Activated CD8-positive, alpha-beta T cell treated with anti-CD3 and anti-CD28 coated beads for 36 hours (primary cell): ENCODE measurements around the gene RNF207. TPM values are rescaled to one million over a fixed set of nuclear protein-coding genes. Genes with fewer than 3 reads are reported as not detected.

ENCODE experiments used
- ATAC-seq: fragments of 200-7000 bp; cut with Tn5 transposase; one replicate; pipeline ENCODE4 v1.10.0; 2021; ENCODE audit warnings: mild to moderate bottlenecking, moderate library complexity
- CTCF ChIA-PET: fragments of 350-600 bp; sonication (Branson Sonifier 250); formaldehyde crosslinking; loops from one replicate; lab custom pipeline; 2021; ENCODE audit warnings: antibody characterized with exemption; lab: Charles Lee
- POLR2A ChIA-PET: fragments of 350-600 bp; sonication (Branson Sonifier 250); formaldehyde crosslinking; loops from one replicate; lab custom pipeline; 2021; ENCODE audit warnings: antibody characterized with exemption; lab: Charles Lee
- DNase-seq: peaks from one replicate; pipeline ENCODE4 v3.0.0-alpha.2; 2020
- H3K27ac Mint-ChIP-seq: one replicate; pipeline ENCODE4 v1.8.0; 2021; ENCODE audit warnings: mild to moderate bottlenecking, mixed read lengths
- H3K27me3 Mint-ChIP-seq: one replicate; pipeline ENCODE4 v1.8.0; 2021; ENCODE audit warnings: mixed read lengths
- H3K36me3 Mint-ChIP-seq: one replicate; pipeline ENCODE4 v1.8.0; 2021; ENCODE audit warnings: low read depth, mixed read lengths
- H3K4me1 Mint-ChIP-seq: one replicate; pipeline ENCODE4 v1.8.0; 2021; ENCODE audit warnings: low read depth, mixed read lengths
- H3K4me3 Mint-ChIP-seq: one replicate; pipeline ENCODE4 v1.8.0; 2021; ENCODE audit warnings: mild to moderate bottlenecking, moderate library complexity, mixed read lengths
- H3K9me3 Mint-ChIP-seq: one replicate; pipeline ENCODE4 v1.8.0; 2021; ENCODE audit warnings: mixed read lengths
- CTCF ChIP-seq: fragments of 200-600 bp; IDR thresholded peaks from one replicate; pipeline ENCODE4 v1.8.0; 2022; ENCODE audit warnings: antibody characterized with exemption, mild to moderate bottlenecking
- intact Hi-C: fragments of 100-400 bp; cut with micrococcal nuclease; formaldehyde crosslinking; loops from one replicate; pipeline ENCODE4 v1.10.0; 2022
- total RNA-seq, 2 experiments: library from RNA; stranded (reverse); gene quantifications; one replicate each; pipeline ENCODE4 v1.2.3, GENCODE V29; 2021

Gene RNF207
- total RNA-seq, 2 experiments from 2014 or later: 4.9 to 9.9 TPM

GRCh38 chr1:6245869-6246496 is 40.1 kb downstream of the RNF207 start:
- H3K9me3 Mint-ChIP-seq: no peaks in the 10 kb centered on the region
- POLR2A ChIA-PET: interaction anchor here (0.6 to 1.3 kb wide), 5 partner anchors 9 to 214 kb away, joined by 3 to 4 read pairs (median 3); no protein-coding TSS in a partner anchor
- H3K4me3 Mint-ChIP-seq: no peak overlapping the region

DNA sequence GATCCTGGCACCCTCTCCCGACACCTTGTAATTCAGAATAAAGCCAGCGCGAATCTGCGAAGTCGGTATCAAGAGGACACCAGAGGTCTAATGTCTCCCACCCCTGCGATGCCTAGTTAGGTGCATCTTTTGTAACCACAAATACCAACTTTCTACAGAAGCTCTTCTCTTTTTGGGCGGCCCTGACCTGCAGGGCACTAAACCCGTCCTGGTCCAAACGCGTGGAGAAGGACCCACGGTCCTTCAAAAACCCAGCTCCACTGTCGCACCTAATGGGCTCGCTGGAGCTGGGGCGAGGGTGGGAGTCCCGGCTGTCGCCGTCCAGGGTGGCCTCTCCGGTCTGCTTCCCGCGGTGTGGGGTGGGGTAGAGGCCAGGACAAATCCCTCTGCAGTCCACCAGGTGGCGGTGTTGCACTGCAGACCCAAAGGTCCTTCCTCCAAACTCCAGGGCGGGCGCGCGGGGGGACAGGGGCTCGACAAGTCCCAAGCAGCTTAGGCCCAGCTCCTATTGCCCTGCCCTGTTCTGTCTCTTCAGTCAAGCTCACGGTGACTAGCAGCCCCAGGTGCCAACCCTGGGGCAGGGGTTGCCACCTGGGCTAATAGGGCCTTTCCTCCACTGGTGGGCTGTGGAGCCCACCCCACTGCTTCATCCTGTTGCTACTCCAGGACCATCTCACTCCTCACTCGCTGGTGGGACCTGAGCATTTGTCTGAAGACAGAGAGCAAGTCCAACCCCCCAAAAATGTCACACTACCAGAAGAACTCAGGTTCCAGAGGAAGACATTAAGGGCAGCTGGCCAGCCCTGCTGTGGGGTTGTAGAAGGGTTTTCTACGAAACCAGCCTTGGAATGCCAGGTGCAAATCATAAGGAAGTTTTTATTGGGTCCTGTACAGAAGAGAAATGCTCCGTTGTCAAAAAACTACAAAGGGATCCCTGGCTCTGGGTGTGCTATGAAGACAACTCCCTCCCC is 40.9 kb downstream of the RNF207 start:
- TF ChIP-seq CTCF: peak; percentile 97
- ChIA-PET POLR2A (interaction anchor here (1.0 to 1.3 kb wide), 5 partner anchors 10 to 219 kb away, joined by 3 to 4 read pairs (median 3); partner anchors contain the start of gene TNFRSF25), CTCF (interaction anchor here (0.7 to 4.5 kb wide), 48 partner anchors 10 to 251 kb away, joined by 3 to 83 read pairs (median 5); partner anchors contain the start of genes ACOT7, GPR153, ICMT and RNF207)
- intact Hi-C loops: loop anchor here (5.0 kb wide), 2 partner anchors 39 to 96 kb away; partner anchors contain the start of gene RNF207
- Mint-ChIP-seq H3K27ac (no peak overlapping the region), H3K27me3 (peaks cover 55% of the 10 kb centered on the region), H3K4me3 (no peak overlapping the region), H3K9me3 (no peaks in the 10 kb centered on the region), H3K36me3 (no peaks in the 10 kb centered on the region), H3K4me1 (peaks cover 9% of the 10 kb centered on the region)
- peak; percentile 86 for DNase-seq
- ATAC-seq: peak; percentile 73

More at GRCh38 chr1:6245869-6246496, 40.1 kb downstream of the RNF207 start:
- Mint-ChIP-seq H3K27me3 (peaks cover 59% of the 10 kb centered on the region), H3K4me1 (peaks cover 13% of the 10 kb centered on the region), H3K36me3 (no peaks in the 10 kb centered on the region), H3K27ac (no peak overlapping the region)
- ATAC-seq (no peak), DNase-seq (peak; percentile 77)
- no peak for TF ChIP-seq CTCF
- intact Hi-C loops: loop anchor here (5.0 kb wide), 2 partner anchors 39 to 96 kb away; partner anchors contain the start of gene RNF207
- CTCF ChIA-PET: interaction anchor here (0.7 to 4.5 kb wide), 38 partner anchors 9 to 252 kb away, joined by 3 to 83 read pairs (median 5); partner anchors contain the start of genes ACOT7, GPR153, ICMT and RNF207

GRCh38 chr1:6247651-6248050 is 41.7 kb downstream of the RNF207 start:
- peaks cover 58% of the 10 kb centered on the region for H3K27me3 Mint-ChIP-seq
- CTCF ChIA-PET: interaction anchor here (0.9 to 4.5 kb wide), 31 partner anchors 10 to 251 kb away, joined by 3 to 83 read pairs (median 7); partner anchors contain the start of genes ACOT7, GPR153, ICMT and RNF207
- no peak overlapping the region for H3K27ac Mint-ChIP-seq
- ATAC-seq (no peak), DNase-seq (no peak)
- H3K4me3 Mint-ChIP-seq: no peak overlapping the region
- intact Hi-C loops: loop anchor here (2.0 to 5.0 kb wide), 3 partner anchors 40 to 157 kb away; partner anchors contain the start of gene RNF207
- POLR2A ChIA-PET: interaction anchor here (1.1 kb wide), 1 partner anchor 218 kb away, joined by 3 read pairs; the partner anchor contains the start of gene TNFRSF25
- H3K4me1 Mint-ChIP-seq: peaks cover 9% of the 10 kb centered on the region
- H3K9me3 Mint-ChIP-seq: no peaks in the 10 kb centered on the region
- TF ChIP-seq CTCF: no peak
- H3K36me3 Mint-ChIP-seq: no peaks in the 10 kb centered on the region

GRCh38 chr1:6248161-6248776 is 42.4 kb downstream of the RNF207 start:
- intact Hi-C loops: loop anchor here (2.0 to 5.0 kb wide), 3 partner anchors 41 to 157 kb away; partner anchors contain the start of gene RNF207
- Mint-ChIP-seq H3K9me3 (no peaks in the 10 kb centered on the region), H3K27me3 (peaks cover 52% of the 10 kb centered on the region), H3K36me3 (no peaks in the 10 kb centered on the region), H3K4me1 (peaks cover 9% of the 10 kb centered on the region), H3K27ac (no peak overlapping the region), H3K4me3 (no peak overlapping the region)
- ChIA-PET POLR2A (interaction anchor here (0.9 to 1.4 kb wide), 2 partner anchors 11 to 15 kb away, joined by 3 to 5 read pairs; no protein-coding TSS in a partner anchor), CTCF (interaction anchor here (0.8 to 4.5 kb wide), 21 partner anchors 9 to 190 kb away, joined by 3 to 83 read pairs (median 7); partner anchors contain the start of genes GPR153 and ICMT)
- no peak for TF ChIP-seq CTCF
- no peak for ATAC-seq
- DNase-seq: no peak
